Neural progenitor cell (in vitro differentiated cells): ENCODE measurements around the gene PCGF5.

ENCODE experiments used
- EZH2 ChIP-seq: fragments of 200-600 bp; sonication (generic); IDR thresholded peaks from 2 replicates; pipeline ENCODE4 v1.6.1; 2017; ENCODE audit warnings: antibody characterized with exemption, mild to moderate bottlenecking, moderate library complexity
- EZH2phosphoT487 ChIP-seq: fragments of 200-600 bp; sonication (generic); IDR thresholded peaks from 2 replicates; pipeline ENCODE4 v1.6.1; 2017; ENCODE audit warnings: antibody characterized with exemption

DNA sequence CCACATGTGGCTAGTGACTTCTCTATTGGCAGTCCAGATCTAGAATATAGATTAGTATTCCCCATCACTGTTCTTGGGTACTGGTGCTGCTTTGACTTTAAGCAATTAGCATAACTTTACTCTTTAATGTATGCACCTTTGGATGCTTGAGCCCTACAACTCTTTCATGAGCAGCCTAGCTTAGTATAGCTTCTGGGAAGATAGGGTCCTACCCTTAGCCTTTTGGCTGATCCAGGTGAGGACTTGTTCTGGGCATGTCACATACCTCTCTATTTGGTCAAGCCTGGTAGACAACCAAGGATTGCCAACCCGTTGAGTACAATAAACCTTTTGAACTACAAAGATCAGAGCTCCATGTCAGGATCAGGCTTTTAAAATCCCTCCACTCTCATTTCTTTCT lies 17.7 kb downstream of the PCGF5 start:
- TF ChIP-seq EZH2phosphoT487 = no peak
- no peak for TF ChIP-seq EZH2
